Neutrophil (primary cell): Measurements from ENCODE around the gene DENND11.

Source experiments
- H3K27ac ChIP-seq: fragments of 200-600 bp; sonication (generic); 2 replicates; pipeline ENCODE4 v1.5.1; 2016; ENCODE audit warnings: mild to moderate bottlenecking, moderate library complexity
- H3K27me3 ChIP-seq: fragments of 200-600 bp; sonication (generic); 2 replicates; pipeline ENCODE4 v1.6.0; 2016; ENCODE audit warnings: mild to moderate bottlenecking
- H3K36me3 ChIP-seq: fragments of 200-600 bp; sonication (generic); 2 replicates; pipeline ENCODE4 v1.5.1; 2017
- H3K4me1 ChIP-seq, 2 experiments: fragments of 200-600 bp in 1 of 2; sonication (generic) in 1 of 2; 1 replicate in 1 of 2; 2 replicates in 1 of 2; pipeline versions ENCODE4 v1.5.1 to v1.6.1; 2013 to 2016; ENCODE audit warnings: low read depth in 1 of 2, low read length in 1 of 2, mild to moderate bottlenecking in 1 of 2, moderate library complexity in 1 of 2; ENCODE audit not compliant: control insufficient read depth in 1 of 2, insufficient read depth in 1 of 2
- H3K4me3 ChIP-seq, 2 experiments: fragments of 200-600 bp in 1 of 2; sonication (generic) in 1 of 2; 1 replicate in 1 of 2; 2 replicates in 1 of 2; pipeline ENCODE4 v1.5.1; 2013 to 2016; ENCODE audit warnings: low read depth in 1 of 2, low read length in 1 of 2, mild to moderate bottlenecking in 1 of 2, moderate library complexity in 1 of 2
- H3K9me3 ChIP-seq: fragments of 200-600 bp; sonication (generic); 2 replicates; pipeline ENCODE4 v1.5.1; 2016
- TF ChIP-seq, protein P1 (sequence below): fragments of 200-600 bp; sonication (generic); IDR thresholded peaks from 2 replicates; pipeline ENCODE4 v1.5.1; 2016; ENCODE audit warnings: antibody characterized with exemption

Gene DENND11

DNA sequence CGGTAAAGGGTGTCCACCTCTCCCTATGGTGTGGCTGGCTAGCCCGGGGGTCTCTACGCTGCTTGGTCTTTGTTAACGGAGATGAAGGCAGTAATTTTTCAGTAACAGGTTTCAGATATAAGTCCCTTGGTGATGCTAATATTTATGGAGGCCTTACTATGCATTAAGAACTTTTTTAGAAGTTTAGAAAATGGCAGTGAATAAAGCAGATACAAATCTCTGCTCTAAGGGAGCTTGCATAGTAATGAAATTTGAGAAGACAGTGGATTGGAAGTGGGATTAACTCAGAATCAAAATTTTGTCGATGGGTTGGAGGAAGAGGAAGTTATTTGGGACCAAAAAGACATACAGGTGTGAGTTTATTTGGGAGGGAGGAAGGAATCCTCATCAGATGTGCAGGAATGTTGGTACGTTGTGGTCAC lies 36.6 kb upstream of the DENND11 start:
- peaks cover 34% of the 10 kb centered on the region for H3K36me3 ChIP-seq
- H3K27me3 ChIP-seq: no peaks in the 10 kb centered on the region
- peak overlapping the region; percentile 63 to 72 for H3K4me3 ChIP-seq
- TF ChIP-seq, protein P1, sequence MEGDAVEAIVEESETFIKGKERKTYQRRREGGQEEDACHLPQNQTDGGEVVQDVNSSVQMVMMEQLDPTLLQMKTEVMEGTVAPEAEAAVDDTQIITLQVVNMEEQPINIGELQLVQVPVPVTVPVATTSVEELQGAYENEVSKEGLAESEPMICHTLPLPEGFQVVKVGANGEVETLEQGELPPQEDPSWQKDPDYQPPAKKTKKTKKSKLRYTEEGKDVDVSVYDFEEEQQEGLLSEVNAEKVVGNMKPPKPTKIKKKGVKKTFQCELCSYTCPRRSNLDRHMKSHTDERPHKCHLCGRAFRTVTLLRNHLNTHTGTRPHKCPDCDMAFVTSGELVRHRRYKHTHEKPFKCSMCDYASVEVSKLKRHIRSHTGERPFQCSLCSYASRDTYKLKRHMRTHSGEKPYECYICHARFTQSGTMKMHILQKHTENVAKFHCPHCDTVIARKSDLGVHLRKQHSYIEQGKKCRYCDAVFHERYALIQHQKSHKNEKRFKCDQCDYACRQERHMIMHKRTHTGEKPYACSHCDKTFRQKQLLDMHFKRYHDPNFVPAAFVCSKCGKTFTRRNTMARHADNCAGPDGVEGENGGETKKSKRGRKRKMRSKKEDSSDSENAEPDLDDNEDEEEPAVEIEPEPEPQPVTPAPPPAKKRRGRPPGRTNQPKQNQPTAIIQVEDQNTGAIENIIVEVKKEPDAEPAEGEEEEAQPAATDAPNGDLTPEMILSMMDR: no peak
- peaks cover 13 to 16% of the 10 kb centered on the region in 2 experiments for H3K4me1 ChIP-seq
- peak overlapping the region; percentile 75 for H3K27ac ChIP-seq
- no peaks in the 10 kb centered on the region for H3K9me3 ChIP-seq

DNA sequence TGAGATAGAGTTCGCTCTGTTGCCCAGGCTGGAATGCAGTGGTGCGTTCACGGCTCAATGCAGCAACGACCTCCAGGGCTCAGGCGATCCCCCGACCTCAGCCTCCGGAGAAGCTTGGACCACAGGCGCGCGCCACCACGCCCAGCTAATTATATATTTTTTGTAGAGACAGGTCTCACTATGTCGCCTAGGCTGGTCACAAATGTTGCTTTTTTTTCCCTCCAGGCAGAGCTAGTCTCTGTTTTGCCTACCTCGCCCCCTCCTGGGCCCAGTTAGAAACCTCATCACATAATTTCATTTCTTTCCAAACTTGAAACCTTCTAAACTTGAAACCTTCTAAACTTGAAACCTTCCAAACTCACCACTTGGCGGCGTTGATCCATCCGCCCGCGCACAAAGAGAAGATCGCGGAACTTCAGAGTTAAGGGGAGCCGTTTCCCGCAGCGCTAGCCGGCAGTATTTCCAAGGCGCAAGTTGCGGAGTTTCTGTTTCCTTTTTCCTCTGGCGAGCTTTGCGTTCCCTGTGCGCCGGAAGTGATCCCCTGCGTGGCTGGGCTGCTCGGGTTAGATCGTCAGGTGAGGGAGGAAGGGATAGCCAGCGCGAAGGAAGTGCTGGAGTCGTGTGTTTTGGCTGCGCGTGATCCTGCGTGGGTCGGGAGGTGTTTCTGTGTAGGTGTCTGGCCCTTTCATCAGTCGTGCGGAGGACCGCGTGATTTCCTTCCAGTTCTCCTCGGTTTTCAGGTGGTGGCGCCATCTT lies 36.0 kb upstream of the DENND11 start, which contains the start of gene SSBP1:
Gene SSBP1, plus strand, starts transcription at position 523 of the 756 bp plus-strand sequence. CDS start 809 bp downstream, outside the sequence.
- Histone ChIP-seq H3K36me3 (peaks cover 28% of the 10 kb centered on the region), H3K27ac (peak within 1 kb of the TSS; percentile 75), H3K4me1 (peaks cover 13 to 16% of the 10 kb centered on the region in 2 experiments), H3K4me3 (peak within 1 kb of the TSS; percentile 63 to 72), H3K27me3 (no peaks in the 10 kb centered on the region), H3K9me3 (no peaks in the 10 kb centered on the region)
- TF ChIP-seq, protein P1: peak; percentile 65

DNA sequence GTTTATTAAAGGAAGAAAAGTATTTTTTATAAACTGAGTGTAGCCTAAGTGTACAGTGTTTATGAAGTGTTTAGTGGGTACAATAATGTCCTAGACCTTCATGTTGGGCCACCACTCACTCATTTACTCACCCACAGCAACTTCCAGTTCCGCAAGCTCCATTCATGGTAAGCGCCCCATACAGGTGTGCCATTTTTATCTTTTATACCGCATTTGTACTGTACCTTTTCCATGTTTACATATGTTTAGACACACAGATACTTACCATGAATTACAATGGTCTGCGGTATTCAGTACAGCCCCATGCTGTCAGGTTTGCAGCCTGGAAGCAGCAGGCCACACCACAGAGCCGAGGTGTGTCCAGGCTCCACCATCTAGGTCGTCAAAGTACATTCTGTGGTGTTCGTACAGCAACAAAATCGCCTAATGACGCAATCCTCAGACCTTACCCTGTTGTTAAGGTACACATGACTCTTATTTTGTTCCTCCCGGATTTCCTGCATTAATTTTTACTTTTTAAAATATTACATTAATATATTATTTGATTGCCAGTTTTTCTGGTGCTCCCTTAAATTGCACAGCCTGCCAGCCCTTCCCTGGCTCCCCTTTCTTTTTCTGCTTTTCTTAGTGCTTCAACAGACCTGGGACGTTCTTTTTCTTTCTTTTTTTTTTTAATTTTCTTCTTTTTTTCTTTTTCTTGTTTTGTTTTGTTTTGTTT lies 35.3 kb upstream of the DENND11 start:
- peak overlapping the region; percentile 75 for H3K27ac ChIP-seq
- H3K9me3 ChIP-seq: no peaks in the 10 kb centered on the region
- H3K4me3 ChIP-seq: peak overlapping the region; percentile 63 to 72
- TF ChIP-seq, protein P1: no peak
- H3K27me3 ChIP-seq: no peaks in the 10 kb centered on the region
- peaks cover 21% of the 10 kb centered on the region for H3K36me3 ChIP-seq
- peaks cover 13 to 16% of the 10 kb centered on the region in 2 experiments for H3K4me1 ChIP-seq

DNA sequence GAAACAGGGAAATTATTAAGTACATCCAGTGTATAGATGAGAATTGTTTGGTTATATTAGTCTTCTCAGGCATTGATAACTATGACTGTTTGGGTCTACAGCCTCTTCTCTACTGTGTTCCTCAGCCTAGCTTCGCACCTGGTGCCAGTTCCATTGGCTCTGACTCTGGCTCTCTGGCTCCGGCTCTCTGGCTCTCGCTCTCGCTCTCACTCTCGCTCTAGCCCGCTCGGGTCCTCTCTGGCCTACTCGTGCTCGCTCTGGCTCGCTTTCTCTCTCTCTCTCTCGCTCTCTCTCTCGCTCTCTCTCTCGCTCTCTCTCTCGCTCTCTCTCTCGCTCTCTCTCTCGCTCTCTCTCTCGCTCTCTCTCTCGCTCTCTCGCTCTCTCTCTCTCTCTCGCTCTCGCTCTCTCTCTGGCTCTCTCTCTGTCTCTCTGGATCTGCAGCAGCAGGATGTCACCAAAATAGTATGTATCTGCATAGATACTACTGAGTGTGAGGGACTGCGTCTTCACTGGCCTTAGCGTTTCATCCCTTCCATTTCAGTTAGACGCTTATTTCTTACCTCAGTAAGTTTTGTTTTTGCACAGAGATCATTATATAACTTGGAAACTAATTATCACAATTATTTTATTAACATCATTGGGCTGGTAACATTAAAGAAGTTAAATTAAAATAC lies 29.6 kb upstream of the DENND11 start:
- no peak overlapping the region for H3K4me3 ChIP-seq
- no peaks in the 10 kb centered on the region for H3K4me1 ChIP-seq
- no peaks in the 10 kb centered on the region for H3K36me3 ChIP-seq
- TF ChIP-seq, protein P1: no peak
- H3K9me3 ChIP-seq: no peaks in the 10 kb centered on the region
- no peak overlapping the region for H3K27ac ChIP-seq
- H3K27me3 ChIP-seq: no peaks in the 10 kb centered on the region

DNA sequence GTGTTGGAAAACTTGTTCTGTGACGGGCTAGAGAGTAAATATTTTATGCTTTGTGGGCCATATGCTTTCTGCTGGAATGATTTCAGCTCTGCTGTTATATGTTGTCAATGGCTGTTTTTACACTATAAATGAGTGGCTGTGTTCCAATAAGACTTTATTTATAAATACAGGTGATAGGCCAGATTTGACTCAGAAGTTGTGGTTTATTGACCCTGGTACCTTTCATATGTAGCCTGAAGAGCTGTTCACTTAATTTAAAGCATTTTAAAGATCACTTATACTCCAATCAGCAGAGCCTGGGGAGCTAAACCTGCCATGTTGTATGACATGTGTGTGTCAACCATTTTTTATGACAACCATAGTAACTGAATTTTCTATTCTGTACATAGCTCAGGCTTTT lies 27.1 kb upstream of the DENND11 start:
- Histone ChIP-seq H3K9me3 (no peaks in the 10 kb centered on the region), H3K27ac (no peak overlapping the region), H3K36me3 (no peaks in the 10 kb centered on the region), H3K4me1 (no peaks in the 10 kb centered on the region), H3K27me3 (no peaks in the 10 kb centered on the region), H3K4me3 (no peak overlapping the region)
- TF ChIP-seq, protein P1: no peak
